Neural progenitor cell (in vitro differentiated cells): ENCODE results near the gene CDA. TPM values are rescaled to one million over a fixed set of nuclear protein-coding genes. Genes with fewer than 3 reads are reported as not detected.

ENCODE experiments used
- DNase-seq: peaks from one replicate; pipeline ENCODE4 v3.0.0-alpha.2; 2016; ENCODE audit warnings: low spot score
- H2AFZ ChIP-seq: fragments of 200-600 bp; sonication (generic); replicated peaks from 2 replicates; pipeline ENCODE4 v1.6.1; 2016; ENCODE audit warnings: antibody characterized with exemption
- H3F3A ChIP-seq: fragments of 200-600 bp; sonication (generic); 2 replicates; pipeline ENCODE4 v1.6.1; 2016; ENCODE audit warnings: antibody characterized with exemption, low read depth
- H3K27ac ChIP-seq: fragments of 200-600 bp; sonication (generic); 2 replicates; pipeline ENCODE4 v1.5.1; 2016; ENCODE audit warnings: mild to moderate bottlenecking
- H3K27me3 ChIP-seq: fragments of 200-600 bp; sonication (generic); 2 replicates; pipeline ENCODE4 v1.6.1; 2016; ENCODE audit warnings: mild to moderate bottlenecking, moderate library complexity
- H3K36me3 ChIP-seq: fragments of 200-600 bp; sonication (generic); 2 replicates; pipeline ENCODE4 v1.5.1; 2016
- H3K4me1 ChIP-seq: fragments of 200-600 bp; sonication (generic); 2 replicates; pipeline ENCODE4 v1.6.1; 2016; ENCODE audit warnings: mixed run types
- H3K4me2 ChIP-seq: fragments of 200-600 bp; sonication (generic); 2 replicates; pipeline ENCODE4 v1.6.1; 2016
- H3K4me3 ChIP-seq: fragments of 200-600 bp; sonication (generic); 2 replicates; pipeline ENCODE4 v1.5.1; 2016
- H3K79me2 ChIP-seq: fragments of 200-600 bp; sonication (generic); 2 replicates; pipeline ENCODE4 v1.6.1; 2016; ENCODE audit warnings: low read depth
- H3K9ac ChIP-seq: fragments of 200-600 bp; sonication (generic); 2 replicates; pipeline ENCODE4 v1.6.1; 2016
- H3K9me3 ChIP-seq: fragments of 200-600 bp; sonication (generic); 2 replicates; pipeline ENCODE4 v1.5.1; 2016; ENCODE audit warnings: low read depth
- H4K20me1 ChIP-seq: fragments of 200-600 bp; sonication (generic); 2 replicates; pipeline ENCODE4 v1.6.1; 2016; ENCODE audit warnings: low read depth
- H3K27ac Mint-ChIP-seq: 3 replicates; pipeline ENCODE4 v1.8.0; 2021; ENCODE audit warnings: mixed read lengths
- H3K27me3 Mint-ChIP-seq: 2 replicates; pipeline ENCODE4 v1.8.0; 2022; ENCODE audit warnings: low read depth, mild to moderate bottlenecking, inconsistent platforms, moderate library complexity, mixed read lengths; ENCODE audit not compliant: insufficient read depth
- H3K36me3 Mint-ChIP-seq: 3 replicates; pipeline ENCODE4 v1.8.0; 2021; ENCODE audit warnings: mixed read lengths
- H3K4me1 Mint-ChIP-seq: 3 replicates; pipeline ENCODE4 v1.8.0; 2021; ENCODE audit warnings: mixed read lengths
- H3K4me3 Mint-ChIP-seq: 3 replicates; pipeline ENCODE4 v1.8.0; 2021; ENCODE audit warnings: mild to moderate bottlenecking, moderate library complexity, mixed read lengths
- H3K9me3 Mint-ChIP-seq: 3 replicates; pipeline ENCODE4 v1.8.0; 2020; ENCODE audit warnings: mixed read lengths
- EZH2 ChIP-seq: fragments of 200-600 bp; sonication (generic); IDR thresholded peaks from 2 replicates; pipeline ENCODE4 v1.6.1; 2017; ENCODE audit warnings: antibody characterized with exemption, mild to moderate bottlenecking, moderate library complexity
- EZH2phosphoT487 ChIP-seq: fragments of 200-600 bp; sonication (generic); IDR thresholded peaks from 2 replicates; pipeline ENCODE4 v1.6.1; 2017; ENCODE audit warnings: antibody characterized with exemption
- total RNA-seq: library from RNA; depleted of rRNA; stranded (reverse); fragments of >200 nt; gene quantifications from 2 replicates; pipeline ENCODE4 v1.2.3, GENCODE V29; 2015; ENCODE audit warnings: low replicate concordance
- TF ChIP-seq, protein P1 (sequence below): fragments of 200-600 bp; sonication (generic); IDR thresholded peaks from 2 replicates; pipeline ENCODE4 v1.5.1; 2017; ENCODE audit warnings: antibody characterized with exemption, mild to moderate bottlenecking

CDA gene
- total RNA-seq, 1 donor from 2014 or later: 0.64 TPM

DNA sequence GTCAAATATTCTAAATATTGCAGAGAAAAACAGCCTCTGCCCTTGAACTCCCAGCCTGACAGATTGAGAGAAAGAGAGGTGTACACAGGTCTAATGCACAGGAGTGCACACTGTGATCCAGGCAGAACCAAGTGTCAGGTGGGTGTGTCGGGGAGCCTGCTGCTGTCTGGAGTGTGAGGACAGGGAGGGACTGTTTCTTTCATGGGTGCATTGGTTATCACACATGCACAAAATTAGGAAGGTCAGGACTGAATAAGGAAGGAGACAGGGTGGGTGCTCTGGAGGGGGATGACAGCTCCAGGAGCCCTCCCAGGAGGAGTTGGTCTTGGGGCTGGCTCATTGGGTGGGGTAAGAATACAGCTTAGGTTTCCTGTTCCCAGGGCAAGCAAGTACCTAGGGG is 31.1 kb downstream of the CDA start:
- Mint-ChIP-seq H3K27ac (no peak overlapping the region), H3K4me1 (peaks cover 15% of the 10 kb centered on the region), H3K4me3 (no peak overlapping the region), H3K9me3 (no peaks in the 10 kb centered on the region), H3K27me3 (peaks cover 4% of the 10 kb centered on the region), H3K36me3 (no peaks in the 10 kb centered on the region)
- no peak for DNase-seq
- Histone ChIP-seq H3F3A (no peaks in the 10 kb centered on the region), H4K20me1 (no peaks in the 10 kb centered on the region), H3K9me3 (no peaks in the 10 kb centered on the region), H2AFZ (no peak overlapping the region), H3K79me2 (no peaks in the 10 kb centered on the region), H3K4me3 (no peak overlapping the region), H3K36me3 (no peaks in the 10 kb centered on the region), H3K27ac (no peak overlapping the region), H3K9ac (no peak overlapping the region), H3K4me1 (no peaks in the 10 kb centered on the region), H3K27me3 (no peaks in the 10 kb centered on the region), H3K4me2 (no peak overlapping the region)
- TF ChIP-seq, protein P1, sequence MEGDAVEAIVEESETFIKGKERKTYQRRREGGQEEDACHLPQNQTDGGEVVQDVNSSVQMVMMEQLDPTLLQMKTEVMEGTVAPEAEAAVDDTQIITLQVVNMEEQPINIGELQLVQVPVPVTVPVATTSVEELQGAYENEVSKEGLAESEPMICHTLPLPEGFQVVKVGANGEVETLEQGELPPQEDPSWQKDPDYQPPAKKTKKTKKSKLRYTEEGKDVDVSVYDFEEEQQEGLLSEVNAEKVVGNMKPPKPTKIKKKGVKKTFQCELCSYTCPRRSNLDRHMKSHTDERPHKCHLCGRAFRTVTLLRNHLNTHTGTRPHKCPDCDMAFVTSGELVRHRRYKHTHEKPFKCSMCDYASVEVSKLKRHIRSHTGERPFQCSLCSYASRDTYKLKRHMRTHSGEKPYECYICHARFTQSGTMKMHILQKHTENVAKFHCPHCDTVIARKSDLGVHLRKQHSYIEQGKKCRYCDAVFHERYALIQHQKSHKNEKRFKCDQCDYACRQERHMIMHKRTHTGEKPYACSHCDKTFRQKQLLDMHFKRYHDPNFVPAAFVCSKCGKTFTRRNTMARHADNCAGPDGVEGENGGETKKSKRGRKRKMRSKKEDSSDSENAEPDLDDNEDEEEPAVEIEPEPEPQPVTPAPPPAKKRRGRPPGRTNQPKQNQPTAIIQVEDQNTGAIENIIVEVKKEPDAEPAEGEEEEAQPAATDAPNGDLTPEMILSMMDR: no peak
- TF ChIP-seq EZH2: no peak
- no peak for TF ChIP-seq EZH2phosphoT487

DNA sequence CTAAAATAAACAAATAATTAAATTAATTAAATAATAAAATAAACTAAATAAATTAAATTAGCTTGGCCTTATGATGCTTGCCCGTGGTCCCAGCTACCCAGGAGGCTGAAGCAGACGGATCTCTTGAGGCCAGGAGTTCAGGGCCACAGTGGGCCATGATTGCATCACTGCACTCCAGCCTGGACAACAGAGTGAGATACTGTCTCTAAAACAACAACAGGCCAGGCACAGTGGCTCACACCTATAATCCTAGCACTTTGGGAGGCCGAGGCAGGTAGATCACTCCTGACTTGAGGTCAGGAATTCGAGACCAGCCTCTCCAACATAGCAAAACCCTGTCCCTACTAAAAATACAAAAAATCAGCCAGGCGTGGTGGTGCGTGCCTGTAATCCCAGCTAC is 32.1 kb downstream of the CDA start:
- no peaks in the 10 kb centered on the region for H4K20me1 ChIP-seq
- peaks cover 2% of the 10 kb centered on the region for H3K27me3 Mint-ChIP-seq
- no peaks in the 10 kb centered on the region for H3K4me1 ChIP-seq
- no peaks in the 10 kb centered on the region for H3F3A ChIP-seq
- TF ChIP-seq EZH2phosphoT487 (no peak), EZH2 (no peak)
- TF ChIP-seq, protein P1: no peak
- H3K4me3 ChIP-seq: no peak overlapping the region
- peaks cover 14% of the 10 kb centered on the region for H3K4me1 Mint-ChIP-seq
- H3K4me2 ChIP-seq: no peak overlapping the region
- H3K9ac ChIP-seq: no peak overlapping the region
- no peaks in the 10 kb centered on the region for H3K27me3 ChIP-seq
- H2AFZ ChIP-seq: no peak overlapping the region
- H3K4me3 Mint-ChIP-seq: no peak overlapping the region
- no peaks in the 10 kb centered on the region for H3K36me3 ChIP-seq
- H3K27ac ChIP-seq: no peak overlapping the region
- no peak for DNase-seq
- H3K79me2 ChIP-seq: no peaks in the 10 kb centered on the region
- no peaks in the 10 kb centered on the region for H3K9me3 Mint-ChIP-seq
- no peak overlapping the region for H3K27ac Mint-ChIP-seq
- H3K36me3 Mint-ChIP-seq: no peaks in the 10 kb centered on the region
- H3K9me3 ChIP-seq: no peaks in the 10 kb centered on the region

DNA sequence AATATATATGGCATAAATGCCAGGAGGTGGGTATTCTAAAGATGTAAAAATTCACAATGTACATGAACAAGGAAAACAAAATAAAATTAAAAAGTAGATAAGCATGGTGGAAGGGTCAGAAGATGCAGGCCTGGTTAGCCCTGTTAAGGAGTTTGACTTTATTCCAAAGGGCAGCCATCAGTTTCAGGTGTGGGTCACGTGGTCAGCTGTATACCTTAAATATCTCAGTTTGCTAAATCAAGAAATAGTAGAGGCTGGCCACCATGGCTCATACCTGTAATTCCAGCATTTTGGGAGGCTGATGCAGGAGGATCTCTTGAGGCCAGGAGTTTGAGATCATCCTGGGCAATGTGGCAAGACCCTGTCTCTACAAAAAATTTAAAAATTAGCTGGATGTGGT is 35.8 kb downstream of the CDA start:
- H3K27me3 Mint-ChIP-seq: peaks cover 8% of the 10 kb centered on the region
- no peak for DNase-seq
- no peak overlapping the region for H3K4me3 Mint-ChIP-seq
- peaks cover 3% of the 10 kb centered on the region for H3K36me3 Mint-ChIP-seq
- TF ChIP-seq, protein P1: no peak
- no peak for TF ChIP-seq EZH2phosphoT487
- no peak for TF ChIP-seq EZH2
- no peaks in the 10 kb centered on the region for H3K9me3 ChIP-seq
- H3K79me2 ChIP-seq: no peaks in the 10 kb centered on the region
- no peak overlapping the region for H3K4me3 ChIP-seq
- no peak overlapping the region for H3K27ac ChIP-seq
- peaks cover 12% of the 10 kb centered on the region for H3K9me3 Mint-ChIP-seq
- no peaks in the 10 kb centered on the region for H3K27me3 ChIP-seq
- H4K20me1 ChIP-seq: no peaks in the 10 kb centered on the region
- no peak overlapping the region for H3K27ac Mint-ChIP-seq
- no peaks in the 10 kb centered on the region for H3K4me1 ChIP-seq
- no peaks in the 10 kb centered on the region for H3K36me3 ChIP-seq
- H3F3A ChIP-seq: no peaks in the 10 kb centered on the region
- peaks cover 18% of the 10 kb centered on the region for H3K4me1 Mint-ChIP-seq
- no peak overlapping the region for H3K4me2 ChIP-seq
- no peak overlapping the region for H2AFZ ChIP-seq
- H3K9ac ChIP-seq: no peak overlapping the region
